ENCODE results near the gene DAW1.

DAW1 gene

DNA sequence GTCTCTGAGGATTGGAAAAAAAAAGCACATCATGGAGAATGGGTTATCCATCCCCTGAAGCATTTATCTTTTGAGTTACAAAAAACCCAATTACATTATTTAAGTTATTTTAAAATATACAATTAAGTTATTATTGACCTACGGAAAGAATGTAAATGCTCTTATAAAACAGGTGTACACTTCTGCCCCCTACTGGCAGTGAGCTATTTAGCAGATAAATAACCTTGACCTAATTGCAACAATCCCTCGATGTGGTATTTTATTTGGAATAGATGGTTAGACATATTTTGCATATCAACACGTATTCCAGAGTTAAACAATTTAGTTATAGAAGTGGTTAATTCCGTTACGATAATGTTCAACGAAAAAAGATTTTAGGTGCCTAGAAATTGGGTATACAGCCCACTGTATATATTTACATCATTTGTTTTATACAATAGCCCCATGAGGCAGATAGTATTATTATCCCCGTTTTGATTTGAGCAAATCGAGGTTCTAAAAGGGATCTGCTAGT is 9.1 kb upstream of the DAW1 start:
- peaks cover 46% of the 10 kb centered on the region for H3K4me1 ChIP-seq (ENCODE audit: control insufficient read depth, insufficient read depth, low read length)
- peak overlapping the region; percentile 24 for H3K9ac ChIP-seq (ENCODE audit: low read length)
- no peaks in the 10 kb centered on the region for H3K36me3 ChIP-seq (ENCODE audit: control insufficient read depth, insufficient read depth, low read length, severe bottlenecking)
- H3K27me3 ChIP-seq (replicated peaks; ENCODE audit: control insufficient read depth, insufficient read depth, low read length) = no peaks in the 10 kb centered on the region
- H3K4me3 ChIP-seq (ENCODE audit: low read length) = peak overlapping the region; percentile 17
- H3K9me3 ChIP-seq (ENCODE audit: control insufficient read depth, low read length) = no peaks in the 10 kb centered on the region
- DNase-seq (ENCODE audit: low read depth) = peak; percentile 49

DNA sequence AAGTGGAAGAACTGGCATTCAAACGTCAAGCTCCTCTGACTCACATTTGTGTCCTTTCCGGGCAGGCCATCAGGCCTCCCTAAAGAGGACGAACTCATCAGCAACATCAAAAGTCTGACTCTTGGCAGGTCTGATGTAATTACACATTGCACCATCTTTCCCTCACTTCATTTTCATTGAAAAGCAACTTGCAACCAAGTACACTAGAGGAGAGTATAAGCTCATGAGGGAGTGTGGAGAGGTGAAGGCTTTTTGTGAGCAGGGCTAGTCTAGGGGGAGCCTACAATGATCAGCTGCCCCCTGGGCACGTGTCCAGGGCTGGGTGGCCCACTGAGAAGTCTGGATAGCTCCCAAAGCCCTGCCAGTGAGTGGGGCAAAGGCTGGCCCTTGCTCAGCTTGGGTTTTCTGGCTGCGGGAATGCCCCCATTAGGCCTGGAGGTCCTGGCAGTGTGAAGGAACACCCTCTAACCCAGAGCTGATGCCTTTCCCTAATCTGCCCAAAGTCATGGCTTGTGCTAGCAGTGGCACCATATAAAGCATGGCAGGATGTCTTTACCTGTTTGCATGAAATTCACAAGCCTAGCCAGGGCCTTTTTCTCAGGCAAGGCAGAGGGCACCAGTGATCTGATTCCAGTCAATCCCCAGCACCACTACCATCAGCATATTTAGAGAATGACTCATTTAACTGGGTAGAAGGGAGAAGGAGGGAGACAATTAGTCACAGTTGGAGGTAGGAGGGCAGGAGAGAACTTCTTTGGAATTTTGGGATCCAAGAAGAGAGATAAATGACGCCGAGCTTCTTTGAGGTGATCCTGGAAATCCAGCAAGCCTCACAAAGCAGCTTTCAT is 8.5 kb upstream of the DAW1 start:
- Histone ChIP-seq H3K36me3 (ENCODE audit: control insufficient read depth, insufficient read depth, low read length, severe bottlenecking) (no peaks in the 10 kb centered on the region), H3K27me3 (replicated peaks; ENCODE audit: control insufficient read depth, insufficient read depth, low read length) (no peaks in the 10 kb centered on the region), H3K4me3 (ENCODE audit: low read length) (peak overlapping the region; percentile 78), H3K9me3 (ENCODE audit: control insufficient read depth, low read length) (no peaks in the 10 kb centered on the region), H3K9ac (ENCODE audit: low read length) (peak overlapping the region; percentile 76), H3K4me1 (ENCODE audit: control insufficient read depth, insufficient read depth, low read length) (peaks cover 46% of the 10 kb centered on the region)
- peak; percentile 52 for DNase-seq (ENCODE audit: low read depth)

DNA sequence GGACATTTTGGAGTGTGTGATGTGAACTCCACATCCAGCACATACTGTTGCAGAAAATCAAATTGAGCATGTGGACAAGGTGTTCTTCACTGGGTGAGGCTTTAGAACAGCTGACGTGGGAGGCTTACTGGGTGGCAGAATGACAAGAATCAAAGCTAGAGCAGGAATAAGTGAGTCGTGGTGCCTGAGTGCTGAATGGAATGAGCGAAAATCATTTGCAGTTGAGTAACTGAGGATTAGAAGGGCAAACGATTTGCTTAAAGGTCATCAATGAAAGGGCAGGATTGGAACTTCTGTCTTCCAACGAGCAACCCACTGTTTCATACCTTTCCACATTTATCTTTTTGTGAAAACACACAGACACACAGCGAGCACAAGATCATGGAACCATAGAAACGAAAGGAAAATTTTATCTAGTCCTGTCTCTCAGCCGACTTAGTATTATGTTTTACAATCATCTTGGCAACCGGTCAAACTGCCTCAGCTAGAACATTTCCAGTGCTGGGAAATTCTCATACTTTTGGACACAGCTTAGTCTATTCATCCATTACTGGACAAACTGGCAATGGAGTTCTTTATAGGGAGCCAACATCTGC is 7.2 kb upstream of the DAW1 start:
- H3K36me3 ChIP-seq (ENCODE audit: control insufficient read depth, insufficient read depth, low read length, severe bottlenecking) = no peaks in the 10 kb centered on the region
- no peak for DNase-seq (ENCODE audit: low read depth)

DNA sequence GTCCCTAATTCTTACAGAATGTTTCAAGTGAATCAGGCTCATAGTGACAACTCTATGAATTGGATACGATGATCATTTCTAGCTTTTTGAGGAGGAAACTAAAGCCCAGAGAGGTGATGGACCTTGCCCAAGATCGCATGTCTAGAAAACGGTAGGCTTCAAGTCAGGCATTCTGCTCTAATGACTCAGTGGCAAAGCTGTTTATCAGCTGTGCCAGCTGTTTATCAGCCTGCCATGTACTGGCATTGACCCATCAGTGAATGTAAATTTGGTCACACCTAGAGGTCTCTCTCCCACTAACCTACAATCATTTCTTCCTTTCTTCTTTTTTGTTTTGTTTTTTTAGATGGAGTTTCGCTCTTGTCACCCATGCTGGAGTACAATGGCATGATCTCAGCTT is 6.1 kb upstream of the DAW1 start:
- Histone ChIP-seq H3K9ac (ENCODE audit: low read length) (no peak overlapping the region), H3K4me3 (ENCODE audit: low read length) (no peak overlapping the region), H3K9me3 (ENCODE audit: control insufficient read depth, low read length) (no peaks in the 10 kb centered on the region), H3K36me3 (ENCODE audit: control insufficient read depth, insufficient read depth, low read length, severe bottlenecking) (no peaks in the 10 kb centered on the region), H3K4me1 (ENCODE audit: control insufficient read depth, insufficient read depth, low read length) (peaks cover 42% of the 10 kb centered on the region), H3K27me3 (replicated peaks; ENCODE audit: control insufficient read depth, insufficient read depth, low read length) (no peaks in the 10 kb centered on the region)
- DNase-seq (ENCODE audit: low read depth) = no peak

More for the DNA sequence above, 7.2 kb upstream of the DAW1 start:
- Histone ChIP-seq H3K9ac (ENCODE audit: low read length) (peak overlapping the region; percentile 76), H3K4me1 (ENCODE audit: control insufficient read depth, insufficient read depth, low read length) (peaks cover 46% of the 10 kb centered on the region), H3K27me3 (replicated peaks; ENCODE audit: control insufficient read depth, insufficient read depth, low read length) (no peaks in the 10 kb centered on the region), H3K9me3 (ENCODE audit: control insufficient read depth, low read length) (no peaks in the 10 kb centered on the region), H3K4me3 (ENCODE audit: low read length) (peak overlapping the region; percentile 78)

- Histone ChIP-seq H3K4me3 (ENCODE audit: low read length) (no peak overlapping the region), H3K9me3 (ENCODE audit: control insufficient read depth, low read length) (no peaks in the 10 kb centered on the region), H3K4me1 (ENCODE audit: control insufficient read depth, insufficient read depth, low read length) (peaks cover 38% of the 10 kb centered on the region), H3K27me3 (replicated peaks; ENCODE audit: control insufficient read depth, insufficient read depth, low read length) (no peaks in the 10 kb centered on the region), H3K9ac (ENCODE audit: low read length) (no peak overlapping the region), H3K36me3 (ENCODE audit: control insufficient read depth, insufficient read depth, low read length, severe bottlenecking) (no peaks in the 10 kb centered on the region)
- DNase-seq (ENCODE audit: low read depth) = no peak
These were observed 4.0 kb upstream of the DAW1 start for GRCh38 chr2:227867386-227867785.

- no peaks in the 10 kb centered on the region for H3K36me3 ChIP-seq (ENCODE audit: control insufficient read depth, insufficient read depth, low read length, severe bottlenecking)
- H3K4me1 ChIP-seq (ENCODE audit: control insufficient read depth, insufficient read depth, low read length) = peaks cover 10% of the 10 kb centered on the region
- H3K9ac ChIP-seq (ENCODE audit: low read length) = peak overlapping the region; percentile 76
- peak overlapping the region; percentile 78 for H3K4me3 ChIP-seq (ENCODE audit: low read length)
- peak; percentile 66 for DNase-seq (ENCODE audit: low read depth)
- no peaks in the 10 kb centered on the region for H3K27me3 ChIP-seq (replicated peaks; ENCODE audit: control insufficient read depth, insufficient read depth, low read length)
- no peaks in the 10 kb centered on the region for H3K9me3 ChIP-seq (ENCODE audit: control insufficient read depth, low read length)
These were observed 589 bp upstream of the DAW1 start for GRCh38 chr2:227870710-227871374.

GRCh38 chr2:227872676-227873075 is 1.2 kb downstream of the DAW1 start:
- H3K36me3 ChIP-seq (ENCODE audit: control insufficient read depth, insufficient read depth, low read length, severe bottlenecking) = no peaks in the 10 kb centered on the region
- no peaks in the 10 kb centered on the region for H3K27me3 ChIP-seq (replicated peaks; ENCODE audit: control insufficient read depth, insufficient read depth, low read length)
- H3K9ac ChIP-seq (ENCODE audit: low read length) = no peak overlapping the region
- peaks cover 25% of the 10 kb centered on the region for H3K4me1 ChIP-seq (ENCODE audit: control insufficient read depth, insufficient read depth, low read length)
- H3K4me3 ChIP-seq (ENCODE audit: low read length) = no peak overlapping the region
- no peak for DNase-seq (ENCODE audit: low read depth)
- no peaks in the 10 kb centered on the region for H3K9me3 ChIP-seq (ENCODE audit: control insufficient read depth, low read length)

GRCh38 chr2:227876300-227876801 is 4.9 kb downstream of the DAW1 start:
- DNase-seq (ENCODE audit: low read depth) = peak; percentile 46
- H3K9me3 ChIP-seq (ENCODE audit: control insufficient read depth, low read length) = no peaks in the 10 kb centered on the region
- no peaks in the 10 kb centered on the region for H3K36me3 ChIP-seq (ENCODE audit: control insufficient read depth, insufficient read depth, low read length, severe bottlenecking)
- H3K9ac ChIP-seq (ENCODE audit: low read length) = no peak overlapping the region
- peaks cover 40% of the 10 kb centered on the region for H3K4me1 ChIP-seq (ENCODE audit: control insufficient read depth, insufficient read depth, low read length)
- H3K4me3 ChIP-seq (ENCODE audit: low read length) = peak overlapping the region; percentile 67
- no peaks in the 10 kb centered on the region for H3K27me3 ChIP-seq (replicated peaks; ENCODE audit: control insufficient read depth, insufficient read depth, low read length)

- no peaks in the 10 kb centered on the region for H3K27me3 ChIP-seq (replicated peaks; ENCODE audit: control insufficient read depth, insufficient read depth, low read length)
- peaks cover 41% of the 10 kb centered on the region for H3K4me1 ChIP-seq (ENCODE audit: control insufficient read depth, insufficient read depth, low read length)
- H3K9ac ChIP-seq (ENCODE audit: low read length) = peak overlapping the region; percentile 80
- H3K4me3 ChIP-seq (ENCODE audit: low read length) = peak overlapping the region; percentile 67
- no peaks in the 10 kb centered on the region for H3K36me3 ChIP-seq (ENCODE audit: control insufficient read depth, insufficient read depth, low read length, severe bottlenecking)
- peak; percentile 61 for DNase-seq (ENCODE audit: low read depth)
- no peaks in the 10 kb centered on the region for H3K9me3 ChIP-seq (ENCODE audit: control insufficient read depth, low read length)
These were observed 6.2 kb downstream of the DAW1 start for GRCh38 chr2:227877421-227878310.

DNA sequence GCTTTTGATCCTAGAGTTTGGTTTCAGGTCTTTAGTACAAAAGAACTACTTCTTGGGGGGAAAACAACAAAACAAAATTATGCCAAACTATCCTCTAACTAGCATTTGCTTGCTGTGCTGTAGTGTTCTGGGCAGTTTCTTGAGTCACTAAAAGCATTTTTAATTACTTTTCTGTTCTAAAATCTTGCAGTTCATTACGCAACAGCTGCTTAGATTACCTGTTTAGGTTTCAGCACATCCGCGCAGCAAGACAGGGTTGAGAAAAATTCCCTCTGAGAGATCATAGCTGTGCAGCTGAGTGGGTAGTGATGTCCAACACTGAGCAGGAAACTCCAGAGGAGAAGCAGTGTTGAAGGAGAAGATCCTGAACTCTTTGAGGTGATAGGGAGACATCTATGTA is 9.0 kb downstream of the DAW1 start:
- Histone ChIP-seq H3K27me3 (replicated peaks; ENCODE audit: control insufficient read depth, insufficient read depth, low read length) (no peaks in the 10 kb centered on the region), H3K36me3 (ENCODE audit: control insufficient read depth, insufficient read depth, low read length, severe bottlenecking) (no peaks in the 10 kb centered on the region), H3K9me3 (ENCODE audit: control insufficient read depth, low read length) (no peaks in the 10 kb centered on the region), H3K9ac (ENCODE audit: low read length) (no peak overlapping the region), H3K4me1 (ENCODE audit: control insufficient read depth, insufficient read depth, low read length) (peaks cover 41% of the 10 kb centered on the region), H3K4me3 (ENCODE audit: low read length) (no peak overlapping the region)
- peak; percentile 37 for DNase-seq (ENCODE audit: low read depth)

Data from adipocyte (in vitro differentiated cells).